ENCODE measurements around the gene JAM3.

Gene JAM3

GRCh38 chr11:134072844-134073243 lies 4.0 kb downstream of the JAM3 start:
- Histone ChIP-seq H3K4me3 (replicated peaks; ENCODE audit: insufficient read depth, low read length) (no peak overlapping the region), H3K27ac (replicated peaks) (no peak overlapping the region), H3K27me3 (ENCODE audit: insufficient read depth, poor library complexity, severe bottlenecking) (peaks cover 25% of the 10 kb centered on the region)
- DNase-seq (ENCODE audit: low read depth in 1 of 2, low spot score in 1 of 2), result no peak
- TF ChIP-seq REST (IDR thresholded peaks at IDR 0.05; ENCODE audit: insufficient replicate concordance, low read depth) (no peak), POLR2AphosphoS5 (IDR thresholded peaks at IDR 0.05; ENCODE audit: low read depth) (no peak)

GRCh38 chr11:134074346-134074745 lies 5.5 kb downstream of the JAM3 start:
- no peak overlapping the region for H3K4me3 ChIP-seq (replicated peaks; ENCODE audit: insufficient read depth, low read length)
- H3K27ac ChIP-seq (replicated peaks), result no peak overlapping the region
- peaks cover 17% of the 10 kb centered on the region for H3K27me3 ChIP-seq (ENCODE audit: insufficient read depth, poor library complexity, severe bottlenecking)
- DNase-seq (ENCODE audit: low read depth in 1 of 2, low spot score in 1 of 2), result no peak
- TF ChIP-seq POLR2AphosphoS5 (IDR thresholded peaks at IDR 0.05; ENCODE audit: low read depth), result no peak
- no peak for TF ChIP-seq CTCF (IDR thresholded peaks at IDR 0.05; ENCODE audit: insufficient read depth, low read length)
- no peak for TF ChIP-seq GABPA (IDR thresholded peaks at IDR 0.05; ENCODE audit: low read depth)
- no peak for TF ChIP-seq REST (IDR thresholded peaks at IDR 0.05; ENCODE audit: insufficient replicate concordance, low read depth)
- TF ChIP-seq SPI1 (IDR thresholded peaks at IDR 0.05; ENCODE audit: borderline replicate concordance, low read depth), result no peak

GRCh38 chr11:134074766-134075165 lies 5.9 kb downstream of the JAM3 start:
- Histone ChIP-seq H3K4me3 (replicated peaks; ENCODE audit: insufficient read depth, low read length) (no peak overlapping the region), H3K27me3 (ENCODE audit: insufficient read depth, poor library complexity, severe bottlenecking) (peaks cover 15% of the 10 kb centered on the region), H3K27ac (replicated peaks) (no peak overlapping the region)
- no peak for DNase-seq (ENCODE audit: low read depth in 1 of 2, low spot score in 1 of 2)
- TF ChIP-seq GABPA (IDR thresholded peaks at IDR 0.05; ENCODE audit: low read depth), result no peak
- no peak for TF ChIP-seq CTCF (IDR thresholded peaks at IDR 0.05; ENCODE audit: insufficient read depth, low read length)
- TF ChIP-seq SPI1 (IDR thresholded peaks at IDR 0.05; ENCODE audit: borderline replicate concordance, low read depth), result no peak
- no peak for TF ChIP-seq REST (IDR thresholded peaks at IDR 0.05; ENCODE audit: insufficient replicate concordance, low read depth)
- no peak for TF ChIP-seq POLR2AphosphoS5 (IDR thresholded peaks at IDR 0.05; ENCODE audit: low read depth)

- no peak for DNase-seq (ENCODE audit: low read depth in 1 of 2, low spot score in 1 of 2)
- no peak overlapping the region for H3K4me3 ChIP-seq (replicated peaks; ENCODE audit: insufficient read depth, low read length)
- TF ChIP-seq CTCF (IDR thresholded peaks at IDR 0.05; ENCODE audit: insufficient read depth, low read length), result no peak
- no peak for TF ChIP-seq REST (IDR thresholded peaks at IDR 0.05; ENCODE audit: insufficient replicate concordance, low read depth)
- TF ChIP-seq POLR2AphosphoS5 (IDR thresholded peaks at IDR 0.05; ENCODE audit: low read depth), result no peak
- no peak for TF ChIP-seq GABPA (IDR thresholded peaks at IDR 0.05; ENCODE audit: low read depth)
- no peak for TF ChIP-seq SPI1 (IDR thresholded peaks at IDR 0.05; ENCODE audit: borderline replicate concordance, low read depth)
- H3K27me3 ChIP-seq (ENCODE audit: insufficient read depth, poor library complexity, severe bottlenecking), result no peaks in the 10 kb centered on the region
- no peak overlapping the region for H3K27ac ChIP-seq (replicated peaks)
Observed at GRCh38 chr11:134079317-134079716, 10.4 kb downstream of the JAM3 start.
